OCI-LY3 (cell line): ENCODE data around the gene PDYN.

Source experiments
- H2AFZ ChIP-seq: fragments of 200-600, 300-600 bp; shearing (Covaris generic); 2 replicates; pipeline ENCODE4 v1.6.0; 2014; ENCODE audit warnings: antibody characterized with exemption, low read depth, low read length
- H3K27ac ChIP-seq: fragments of 200-600, 300-600 bp; sonication (generic); 2 replicates; pipeline ENCODE4 v1.5.1; 2014; ENCODE audit warnings: mild to moderate bottlenecking, low read length, moderate library complexity, mixed read lengths
- H3K27me3 ChIP-seq: fragments of 200-600, 300-600 bp; sonication (generic); 2 replicates; pipeline ENCODE4 v1.6.1; 2014; ENCODE audit warnings: low read depth, low read length, mixed read lengths
- H3K36me3 ChIP-seq: fragments of 200-600, 300-600 bp; sonication (generic); replicated peaks from 2 replicates; pipeline ENCODE3; 2014; ENCODE audit warnings: low read depth, low read length, mixed read lengths
- H3K4me1 ChIP-seq: fragments of 300-600, 200-600 bp; sonication (generic); 2 replicates; pipeline ENCODE4 v1.6.1; 2014; ENCODE audit warnings: low read length, mixed read lengths
- H3K4me2 ChIP-seq: fragments of 200-600, 300-600 bp; sonication (generic); 2 replicates; pipeline ENCODE4 v1.6.1; 2014; ENCODE audit warnings: low read length, mixed read lengths
- H3K4me3 ChIP-seq: fragments of 300-600, 200-600 bp; sonication (generic); 2 replicates; pipeline ENCODE4 v1.5.1; 2014; ENCODE audit warnings: antibody characterized with exemption, mild to moderate bottlenecking, low read length, moderate library complexity
- H3K79me2 ChIP-seq: fragments of 300-600, 200-600 bp; shearing (Covaris generic); 2 replicates; pipeline ENCODE4 v1.6.1; 2014; ENCODE audit warnings: mild to moderate bottlenecking, low read length, mixed read lengths
- H3K9ac ChIP-seq: fragments of 300-600, 200-600 bp; shearing (Covaris generic); 2 replicates; pipeline ENCODE4 v1.6.0; 2014; ENCODE audit warnings: mild to moderate bottlenecking, low read length, moderate library complexity
- H3K9me3 ChIP-seq: fragments of 200-600, 300-600 bp; shearing (Covaris generic); 2 replicates; pipeline ENCODE4 v1.6.1; 2014; ENCODE audit warnings: low read length, mixed read lengths; ENCODE audit not compliant: insufficient read depth
- H4K20me1 ChIP-seq: fragments of 200-600, 300-600 bp; sonication (generic); 2 replicates; pipeline ENCODE4 v1.6.1; 2016; ENCODE audit warnings: low read length, mixed read lengths; ENCODE audit not compliant: insufficient read depth
- CTCF ChIP-seq: fragments of 200-600, 300-600 bp; sonication (generic); IDR thresholded peaks from 2 replicates; pipeline ENCODE4 v1.5.1; 2014; ENCODE audit warnings: antibody characterized with exemption, low read length, low read depth
- EZH2phosphoT487 ChIP-seq: fragments of 200-600 bp; shearing (Covaris generic); IDR thresholded peaks from 2 replicates; pipeline ENCODE4 v1.6.1; 2018; ENCODE audit warnings: antibody characterized with exemption, mixed run types, low read depth

The PDYN gene

GRCh38 chr20:1952737-1953530 is 40.9 kb downstream of the PDYN start:
- Histone ChIP-seq H3K4me2 (no peak overlapping the region), H2AFZ (no peak overlapping the region), H4K20me1 (no peaks in the 10 kb centered on the region), H3K9ac (no peak overlapping the region), H3K27ac (no peak overlapping the region), H3K9me3 (no peaks in the 10 kb centered on the region), H3K36me3 (no peaks in the 10 kb centered on the region), H3K27me3 (no peaks in the 10 kb centered on the region), H3K79me2 (no peaks in the 10 kb centered on the region), H3K4me3 (no peak overlapping the region), H3K4me1 (peaks cover 18% of the 10 kb centered on the region)
- TF ChIP-seq EZH2phosphoT487 (no peak), CTCF (no peak)

GRCh38 chr20:1951436-1952115 is 42.3 kb downstream of the PDYN start:
- Histone ChIP-seq H2AFZ (no peak overlapping the region), H3K9me3 (no peaks in the 10 kb centered on the region), H3K9ac (no peak overlapping the region), H3K4me1 (peaks cover 18% of the 10 kb centered on the region), H3K36me3 (no peaks in the 10 kb centered on the region), H3K27me3 (no peaks in the 10 kb centered on the region), H3K4me2 (no peak overlapping the region), H4K20me1 (no peaks in the 10 kb centered on the region), H3K79me2 (no peaks in the 10 kb centered on the region), H3K4me3 (no peak overlapping the region), H3K27ac (no peak overlapping the region)
- TF ChIP-seq EZH2phosphoT487 (no peak), CTCF (no peak)

- Histone ChIP-seq H3K4me2 (no peak overlapping the region), H3K27ac (no peak overlapping the region)
Measured at GRCh38 chr20:1950836-1951235, 43.0 kb downstream of the PDYN start.

More at GRCh38 chr20:1950836-1951235, 43.0 kb downstream of the PDYN start:
- Histone ChIP-seq H3K4me3 (no peak overlapping the region), H2AFZ (no peak overlapping the region), H3K9ac (no peak overlapping the region), H3K9me3 (no peaks in the 10 kb centered on the region), H3K27me3 (no peaks in the 10 kb centered on the region), H3K79me2 (no peaks in the 10 kb centered on the region), H4K20me1 (no peaks in the 10 kb centered on the region), H3K4me1 (peaks cover 18% of the 10 kb centered on the region), H3K36me3 (no peaks in the 10 kb centered on the region)
- TF ChIP-seq CTCF: no peak
- TF ChIP-seq EZH2phosphoT487: no peak
